DND-41 (cell line): ENCODE measurements around the gene TOMM40.

ENCODE experiments used
- ATAC-seq: fragments of 200-7000 bp; cut with Tn5 transposase; 3 replicates; pipeline ENCODE4 v1.9.1; 2021; ENCODE audit warnings: low read depth; ENCODE audit not compliant: insufficient read depth
- DNase-seq: peaks from one replicate; pipeline ENCODE4 v3.0.0-alpha.2; 2020
- H2AFZ ChIP-seq: 2 replicates; pipeline ENCODE4 v1.6.0; 2012; ENCODE audit warnings: low read depth, low read length
- H3K27ac ChIP-seq: 2 replicates; pipeline ENCODE4 v1.5.1; 2012; ENCODE audit warnings: low read length, inconsistent platforms
- H3K27me3 ChIP-seq: fragments of 200-600 bp; sonication (generic); 2 replicates; pipeline ENCODE4 v1.6.0; 2012; ENCODE audit warnings: low read length, mild to moderate bottlenecking, inconsistent platforms; ENCODE audit not compliant: insufficient read depth, poor library complexity
- H3K36me3 ChIP-seq: 2 replicates; pipeline ENCODE4 v1.5.1; 2012; ENCODE audit warnings: low read length, inconsistent platforms; ENCODE audit not compliant: insufficient read depth
- H3K4me1 ChIP-seq: 2 replicates; pipeline ENCODE4 v1.5.1; 2012; ENCODE audit warnings: mild to moderate bottlenecking, low read length; ENCODE audit not compliant: insufficient read depth
- H3K4me2 ChIP-seq: 2 replicates; pipeline ENCODE4 v1.6.0; 2012; ENCODE audit warnings: mild to moderate bottlenecking, moderate library complexity, low read length, inconsistent platforms; ENCODE audit not compliant: insufficient read depth
- H3K4me3 ChIP-seq, 2 experiments: fragments of 200-600 bp in 1 of 2; shearing (Covaris generic) in 1 of 2; 2 replicates each; pipeline ENCODE4 v1.5.1; 2012 to 2016; ENCODE audit warnings: inconsistent platforms in 2 of 2, low read length in 2 of 2, mild to moderate bottlenecking in 2 of 2, low read depth in 1 of 2, moderate library complexity in 1 of 2
- H3K79me2 ChIP-seq: 2 replicates; pipeline ENCODE4 v1.6.0; 2012; ENCODE audit warnings: low read length, inconsistent platforms; ENCODE audit not compliant: insufficient read depth
- H3K9ac ChIP-seq: 2 replicates; pipeline ENCODE4 v1.6.0; 2012; ENCODE audit warnings: low read depth, mild to moderate bottlenecking, inconsistent platforms, low read length, moderate library complexity
- H3K9me3 ChIP-seq: 2 replicates; pipeline ENCODE4 v1.5.1; 2012; ENCODE audit warnings: low read length, moderate library complexity, mild to moderate bottlenecking, inconsistent platforms; ENCODE audit not compliant: insufficient read depth, severe bottlenecking
- H4K20me1 ChIP-seq: 2 replicates; pipeline ENCODE4 v1.6.0; 2012; ENCODE audit warnings: low read length; ENCODE audit not compliant: insufficient read depth
- EZH2 ChIP-seq: IDR thresholded peaks from 3 replicates; pipeline ENCODE4 v1.6.1; 2012; ENCODE audit warnings: borderline replicate concordance, low read depth, mild to moderate bottlenecking, moderate library complexity, low read length, inconsistent platforms; ENCODE audit not compliant: severe bottlenecking
- TF ChIP-seq, protein P1 (sequence below): IDR thresholded peaks from 2 replicates; pipeline ENCODE4 v1.5.1; 2012; ENCODE audit warnings: borderline replicate concordance, low read length, moderate library complexity, mild to moderate bottlenecking; ENCODE audit not compliant: poor library complexity, severe bottlenecking; ENCODE audit errors: extremely low read depth

TOMM40 gene

DNA sequence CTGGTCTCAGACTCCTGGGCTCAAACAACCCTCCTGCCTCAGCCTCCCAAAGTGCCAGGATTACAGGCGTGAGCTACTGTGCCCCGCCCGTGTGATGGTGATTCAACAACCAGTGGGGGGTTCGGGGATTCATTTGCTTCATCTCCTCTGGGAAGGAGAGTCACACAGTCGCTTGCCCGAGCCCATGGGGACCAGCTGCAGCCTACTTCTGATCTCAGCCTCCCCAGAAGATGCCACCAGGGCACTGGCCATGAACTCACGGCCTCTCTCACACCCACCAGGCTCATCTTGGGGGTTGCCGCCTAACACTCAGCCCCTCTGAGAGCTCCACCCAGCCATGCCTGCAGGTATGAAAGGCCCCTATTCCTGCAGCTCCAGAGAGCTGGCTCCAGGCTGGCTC, 6.8 kb downstream of the TOMM40 start:
- peaks cover 27% of the 10 kb centered on the region for H3K79me2 ChIP-seq
- no peak overlapping the region for H3K4me3 ChIP-seq
- H3K4me1 ChIP-seq: peaks cover 8% of the 10 kb centered on the region
- H4K20me1 ChIP-seq: peaks cover 52% of the 10 kb centered on the region; the same call in 1 of the 2 replicates
- H3K9me3 ChIP-seq: no peaks in the 10 kb centered on the region
- no peak overlapping the region for H3K27ac ChIP-seq
- no peak for ATAC-seq
- no peak for DNase-seq
- no peak for TF ChIP-seq EZH2
- TF ChIP-seq, protein P1, sequence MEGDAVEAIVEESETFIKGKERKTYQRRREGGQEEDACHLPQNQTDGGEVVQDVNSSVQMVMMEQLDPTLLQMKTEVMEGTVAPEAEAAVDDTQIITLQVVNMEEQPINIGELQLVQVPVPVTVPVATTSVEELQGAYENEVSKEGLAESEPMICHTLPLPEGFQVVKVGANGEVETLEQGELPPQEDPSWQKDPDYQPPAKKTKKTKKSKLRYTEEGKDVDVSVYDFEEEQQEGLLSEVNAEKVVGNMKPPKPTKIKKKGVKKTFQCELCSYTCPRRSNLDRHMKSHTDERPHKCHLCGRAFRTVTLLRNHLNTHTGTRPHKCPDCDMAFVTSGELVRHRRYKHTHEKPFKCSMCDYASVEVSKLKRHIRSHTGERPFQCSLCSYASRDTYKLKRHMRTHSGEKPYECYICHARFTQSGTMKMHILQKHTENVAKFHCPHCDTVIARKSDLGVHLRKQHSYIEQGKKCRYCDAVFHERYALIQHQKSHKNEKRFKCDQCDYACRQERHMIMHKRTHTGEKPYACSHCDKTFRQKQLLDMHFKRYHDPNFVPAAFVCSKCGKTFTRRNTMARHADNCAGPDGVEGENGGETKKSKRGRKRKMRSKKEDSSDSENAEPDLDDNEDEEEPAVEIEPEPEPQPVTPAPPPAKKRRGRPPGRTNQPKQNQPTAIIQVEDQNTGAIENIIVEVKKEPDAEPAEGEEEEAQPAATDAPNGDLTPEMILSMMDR: no peak
- H3K27me3 ChIP-seq: no peaks in the 10 kb centered on the region
- H3K4me2 ChIP-seq: no peak overlapping the region
- no peak overlapping the region for H3K9ac ChIP-seq
- peaks cover 83% of the 10 kb centered on the region for H3K36me3 ChIP-seq
- no peak overlapping the region for H2AFZ ChIP-seq

DNA sequence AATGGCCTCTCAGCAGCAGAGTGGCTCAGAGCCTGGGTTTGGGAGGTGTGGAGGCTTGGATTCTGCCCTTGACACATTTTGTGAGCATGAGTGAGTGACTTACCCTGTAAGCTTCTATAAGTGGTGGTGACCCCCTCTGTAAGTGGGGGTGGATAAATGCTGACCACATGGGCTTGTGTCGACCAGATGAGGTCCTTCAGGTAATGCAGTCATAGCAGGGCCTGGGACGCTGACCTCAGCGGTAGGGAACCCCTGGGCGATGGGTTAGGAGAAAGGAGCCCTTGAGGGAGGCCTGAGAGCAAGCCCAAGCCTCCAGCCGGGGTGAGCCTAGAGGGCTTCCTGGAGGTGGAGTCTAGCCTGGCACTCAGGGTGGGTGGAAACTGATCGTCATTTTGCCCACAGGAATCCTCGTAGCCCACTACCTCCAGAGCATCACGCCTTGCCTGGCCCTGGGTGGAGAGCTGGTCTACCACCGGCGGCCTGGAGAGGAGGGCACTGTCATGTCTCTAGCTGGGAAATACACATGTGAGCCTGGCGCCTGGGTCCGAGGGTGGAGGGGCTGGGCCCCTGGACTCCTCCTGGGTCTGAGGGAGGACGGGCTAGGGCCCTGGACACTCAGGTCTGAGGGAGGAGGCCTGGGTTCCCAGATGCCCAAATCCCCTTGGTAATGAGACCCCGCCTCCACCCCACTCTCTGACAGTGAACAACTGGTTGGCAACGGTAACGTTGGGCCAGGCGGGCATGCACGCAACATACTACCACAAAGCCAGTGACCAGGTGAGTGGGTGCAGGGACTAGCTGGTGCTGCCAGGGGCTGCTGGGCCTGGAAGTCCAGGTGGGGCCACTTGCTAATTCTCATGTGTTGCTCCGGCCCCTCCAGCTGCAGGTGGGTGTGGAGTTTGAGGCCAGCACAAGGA, 9.5 kb downstream of the TOMM40 start:
- Histone ChIP-seq H3K9ac (no peak overlapping the region), H3K4me2 (no peak overlapping the region), H3K4me3 (no peak overlapping the region), H3K27me3 (no peaks in the 10 kb centered on the region), H3K36me3 (peaks cover 68% of the 10 kb centered on the region), H3K4me1 (no peaks in the 10 kb centered on the region), H3K79me2 (peaks cover 5% of the 10 kb centered on the region; the same call in 1 of the 2 replicates), H3K27ac (no peak overlapping the region), H2AFZ (no peak overlapping the region), H3K9me3 (no peaks in the 10 kb centered on the region), H4K20me1 (peaks cover 47% of the 10 kb centered on the region)
- TF ChIP-seq, protein P1: no peak
- TF ChIP-seq EZH2: no peak
- ATAC-seq: no peak
- DNase-seq: no peak

- H3K9me3 ChIP-seq: no peaks in the 10 kb centered on the region
- H3K4me2 ChIP-seq: no peak overlapping the region
- peaks cover 42% of the 10 kb centered on the region for H3K36me3 ChIP-seq
- peaks cover 25% of the 10 kb centered on the region for H4K20me1 ChIP-seq
- H3K79me2 ChIP-seq: no peaks in the 10 kb centered on the region
- H3K4me3 ChIP-seq: no peak overlapping the region
- H3K4me1 ChIP-seq: no peaks in the 10 kb centered on the region
- H2AFZ ChIP-seq: no peak overlapping the region
- H3K27ac ChIP-seq: no peak overlapping the region
- no peak overlapping the region for H3K9ac ChIP-seq
- TF ChIP-seq, protein P1: no peak
- TF ChIP-seq EZH2: no peak
- ATAC-seq (no peak), DNase-seq (no peak)
- no peaks in the 10 kb centered on the region for H3K27me3 ChIP-seq
Observed at GRCh38 chr19:44903216-44903601, 12.2 kb downstream of the TOMM40 start.
